G401 (cell line): ENCODE results near the gene FETUB. TPM values are rescaled to one million over a fixed set of nuclear protein-coding genes. Genes with fewer than 3 reads are reported as not detected.
"Not testable (repeated sequence)": the region's sequence is repeated elsewhere in the genome, so short reads cannot be mapped to it uniquely, and the experiment has no call there.

Source experiments
- DNase-seq: peaks from one replicate; pipeline ENCODE4 v3.0.0-alpha.2; 2015; ENCODE audit warnings: low spot score
- in situ Hi-C: cut with HindIII; loops from 2 replicates; pipeline ENCODE4 v1.10.0; 2016; ENCODE audit warnings: low sequenced_read_pairs, mixed read lengths
- total RNA-seq: library from RNA; depleted of rRNA; stranded (reverse); fragments of >200 nt; shearing (Covaris generic); gene quantifications from 2 replicates; pipeline ENCODE4 v1.2.3, GENCODE V29; 2014

The FETUB gene
- total RNA-seq, 1 experiment from 2014 or later = not detected

- no peak for DNase-seq
- in situ Hi-C loops = no loop called here
These were observed 9.1 kb upstream of the FETUB start for GRCh38 chr3:186630950-186631641.

GRCh38 chr3:186633481-186633880 is 6.7 kb upstream of the FETUB start:
- in situ Hi-C loops = no loop called here

DNA sequence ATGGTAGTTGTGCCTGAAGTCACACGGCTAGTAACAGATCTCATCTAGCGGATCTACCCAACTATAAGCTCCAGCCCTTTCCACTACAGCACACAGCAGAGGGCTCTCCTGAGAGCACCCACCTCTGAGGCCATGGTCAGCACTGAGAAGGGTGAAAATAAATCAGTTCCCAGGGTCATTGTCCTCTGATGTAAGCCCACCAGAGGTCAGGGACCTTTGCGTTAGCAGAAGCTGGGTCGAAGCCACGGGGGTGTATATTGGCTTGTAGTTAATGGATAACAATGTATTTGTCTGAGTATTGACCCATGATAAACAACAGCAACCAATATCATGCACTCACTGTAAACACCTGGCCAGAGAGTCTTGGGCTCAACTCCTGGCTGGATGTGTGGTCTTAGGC is 6.0 kb upstream of the FETUB start:
- DNase-seq, in situ Hi-C loops: not testable (repeated sequence)

More at GRCh38 chr3:186633481-186633880, 6.7 kb upstream of the FETUB start:
- no peak for DNase-seq

- in situ Hi-C loops = no loop called here
- no peak for DNase-seq
These were observed 4.7 kb upstream of the FETUB start for GRCh38 chr3:186635532-186635931.

DNA sequence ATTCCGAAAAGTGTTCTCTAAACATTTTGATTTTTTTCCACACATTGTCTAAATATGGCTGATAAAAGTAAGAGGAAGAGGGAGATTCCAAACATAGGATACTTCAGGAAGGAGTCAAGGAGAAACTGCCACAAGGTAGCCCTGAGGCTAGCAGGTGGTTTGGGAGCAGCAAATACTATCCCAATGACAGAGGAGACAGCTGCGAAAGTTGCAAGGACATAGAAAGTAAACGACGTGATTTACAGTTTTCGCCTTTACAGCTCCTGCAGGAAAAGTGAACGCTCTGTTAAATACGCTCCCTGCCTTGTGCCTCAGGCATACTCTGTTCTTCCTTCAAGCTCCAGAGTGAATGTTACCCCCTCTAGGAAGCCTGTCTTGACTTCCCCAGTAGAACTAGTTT is 3.7 kb upstream of the FETUB start:
- in situ Hi-C loops = no loop called here
- DNase-seq = no peak

GRCh38 chr3:186637686-186638085 is 2.5 kb upstream of the FETUB start:
- no peak for DNase-seq
- in situ Hi-C loops = no loop called here

DNA sequence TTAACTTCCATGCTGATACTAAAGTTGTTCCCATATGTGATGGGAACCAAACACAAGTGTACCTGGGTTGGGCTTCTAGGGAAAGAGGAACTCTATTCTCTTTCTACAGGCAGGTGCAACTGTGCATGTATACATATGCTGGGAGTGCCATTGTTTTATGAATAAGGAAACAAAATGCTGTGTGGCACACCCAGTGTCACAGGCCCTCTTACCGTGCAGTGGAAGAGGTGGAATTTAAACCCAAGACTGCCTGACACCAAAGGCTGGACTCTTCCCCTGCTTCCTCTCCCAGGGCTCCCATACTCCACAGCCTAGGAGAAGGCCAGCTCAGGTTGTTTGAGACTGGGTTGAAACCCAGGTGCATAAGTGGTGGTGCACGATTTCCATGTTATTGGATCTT is 1.9 kb upstream of the FETUB start:
- in situ Hi-C loops = no loop called here
- DNase-seq = no peak

GRCh38 chr3:186640473-186640818 is 247 bp downstream of the FETUB start:
- DNase-seq = no peak
- in situ Hi-C loops = no loop called here

- in situ Hi-C loops = no loop called here
- DNase-seq = no peak
These were observed 730 bp downstream of the FETUB start for GRCh38 chr3:186640929-186641328.

- in situ Hi-C loops = no loop called here
- no peak for DNase-seq
These were observed 1.8 kb downstream of the FETUB start for GRCh38 chr3:186642014-186642413.

DNA sequence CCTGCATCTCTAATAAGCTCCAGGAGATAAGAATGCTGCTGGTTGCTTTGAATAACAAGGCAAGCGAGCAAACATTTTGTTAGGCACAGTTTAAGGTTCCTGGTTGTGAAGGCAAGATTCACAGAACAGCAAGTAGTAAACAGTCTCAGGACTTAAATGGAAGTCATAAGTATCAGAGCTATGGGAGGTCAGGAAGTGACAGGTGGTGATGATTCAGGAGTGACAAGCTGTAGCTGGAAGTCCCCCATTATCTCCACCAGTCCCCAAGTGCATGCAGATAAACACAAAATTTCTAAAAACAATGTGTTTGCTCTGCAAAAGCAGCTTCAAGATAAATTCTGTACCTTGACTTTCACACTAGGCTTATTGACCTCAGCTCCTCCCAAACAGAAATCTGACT is 3.3 kb downstream of the FETUB start:
- no peak for DNase-seq
- in situ Hi-C loops = no loop called here

DNA sequence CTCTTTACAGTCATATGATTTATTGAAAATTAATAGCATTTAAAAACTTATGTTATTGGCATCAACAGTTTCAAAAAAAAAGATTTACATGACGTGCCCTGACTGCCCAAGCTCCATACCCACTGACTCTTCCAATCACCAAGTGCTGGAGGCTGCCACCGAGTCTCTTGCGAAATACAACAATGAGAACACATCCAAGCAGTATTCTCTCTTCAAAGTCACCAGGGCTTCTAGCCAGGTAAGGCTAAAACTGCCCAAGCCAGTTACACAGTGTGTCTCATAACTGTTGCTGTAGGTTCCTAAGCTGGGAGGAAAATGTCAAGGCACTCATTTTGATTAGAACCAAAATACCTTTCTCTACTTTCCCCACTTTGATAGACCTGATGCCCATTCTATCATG is 4.5 kb downstream of the FETUB start:
- in situ Hi-C loops = no loop called here
- DNase-seq = no peak

DNA sequence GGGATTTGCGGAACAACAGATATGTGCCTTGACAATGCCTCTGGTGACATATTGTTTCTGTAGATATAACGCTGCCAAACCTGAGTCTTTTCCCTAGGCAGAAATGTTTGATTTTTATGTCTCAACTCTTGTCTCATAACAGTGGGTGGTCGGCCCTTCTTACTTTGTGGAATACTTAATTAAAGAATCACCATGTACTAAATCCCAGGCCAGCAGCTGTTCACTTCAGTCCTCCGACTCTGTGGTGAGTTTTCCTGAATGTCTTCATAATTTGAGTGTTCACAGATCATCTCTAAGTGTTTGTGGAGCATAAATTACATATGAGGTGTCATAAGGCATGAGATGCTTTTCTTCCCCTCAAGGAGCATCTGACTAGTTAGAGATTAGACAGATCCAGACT is 5.9 kb downstream of the FETUB start:
- DNase-seq = no peak
- in situ Hi-C loops = no loop called here

GRCh38 chr3:186646841-186647240 is 6.6 kb downstream of the FETUB start:
- DNase-seq = no peak
- in situ Hi-C loops = no loop called here

DNA sequence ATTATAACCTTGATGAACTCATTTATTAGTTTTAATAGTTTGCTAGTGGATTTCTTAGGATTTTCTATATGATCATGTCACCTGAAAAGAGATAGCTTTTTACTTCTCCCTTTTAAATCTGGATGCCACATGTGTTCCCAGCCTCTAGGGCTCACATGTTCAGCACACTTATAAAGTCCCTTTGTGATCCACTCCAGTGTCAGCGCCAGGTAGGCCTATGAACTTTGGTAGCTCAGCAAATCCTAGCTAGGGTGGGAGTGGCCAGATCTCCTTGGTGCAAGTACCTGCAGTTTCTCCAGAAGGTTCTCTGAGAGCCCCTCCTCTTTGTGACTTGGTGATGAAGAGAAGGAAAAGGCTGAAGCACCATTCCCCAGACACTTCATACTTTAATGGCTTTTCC is 8.7 kb downstream of the FETUB start:
- in situ Hi-C loops = no loop called here
- no peak for DNase-seq

GRCh38 chr3:186651678-186652215 is 11.5 kb downstream of the FETUB start:
- in situ Hi-C loops = no loop called here

GRCh38 chr3:186653080-186653707 is 13.0 kb downstream of the FETUB start:
- DNase-seq = no peak
- in situ Hi-C loops = no loop called here

More at GRCh38 chr3:186651678-186652215, 11.5 kb downstream of the FETUB start:
- no peak for DNase-seq

DNA sequence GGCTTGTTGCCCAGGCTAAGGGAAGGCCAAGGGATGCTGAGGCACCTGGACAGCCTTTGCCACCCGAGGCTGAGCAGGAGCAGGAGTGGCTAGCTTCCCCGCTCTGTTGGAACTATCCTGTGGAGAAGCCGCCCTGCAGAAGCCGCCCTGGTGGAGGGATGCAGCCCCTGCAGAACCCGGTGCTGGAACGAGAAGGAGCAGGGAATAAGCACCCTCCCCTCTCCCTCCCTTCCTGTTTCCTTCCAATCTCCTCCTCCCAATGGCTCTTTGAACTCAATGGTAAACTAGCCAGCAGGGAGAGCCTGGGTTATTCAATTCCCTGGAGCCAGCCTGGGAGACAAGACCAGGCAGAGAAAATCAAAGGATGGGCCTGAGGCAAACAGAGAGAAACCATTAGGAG is 13.8 kb downstream of the FETUB start:
- no peak for DNase-seq
- in situ Hi-C loops = no loop called here

- DNase-seq = no peak
- in situ Hi-C loops = no loop called here
These were observed 23.3 kb downstream of the FETUB start for GRCh38 chr3:186663361-186664118.

DNA sequence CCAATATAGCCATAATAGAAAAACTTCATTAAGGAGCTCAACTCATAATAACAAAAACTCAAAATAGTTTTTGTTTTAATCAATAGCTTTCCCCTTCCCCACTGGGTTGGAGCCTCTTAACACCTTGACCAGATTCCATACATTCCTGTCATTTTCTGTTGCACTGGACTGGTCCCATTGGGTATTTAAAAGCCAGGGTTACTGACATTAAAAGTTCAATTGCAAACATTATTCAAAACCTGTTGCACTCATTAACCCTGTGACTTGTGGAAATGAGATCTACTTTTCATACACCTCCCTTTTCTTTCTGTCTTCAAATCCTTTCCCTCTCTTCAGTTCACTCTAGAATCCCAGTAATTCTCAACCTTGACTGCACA is 23.9 kb downstream of the FETUB start:
- in situ Hi-C loops = no loop called here

More for the DNA sequence above, 23.9 kb downstream of the FETUB start:
- DNase-seq = no peak
